ENCODE measurements around the gene HECTD3. TPM values are rescaled to one million over a fixed set of nuclear protein-coding genes. Genes with fewer than 3 reads are reported as not detected.
A peak's percentile ranks its signal among the peaks of the same experiment; 100 is the strongest.

HECTD3 gene
- 15.9 TPM for total RNA-seq

DNA sequence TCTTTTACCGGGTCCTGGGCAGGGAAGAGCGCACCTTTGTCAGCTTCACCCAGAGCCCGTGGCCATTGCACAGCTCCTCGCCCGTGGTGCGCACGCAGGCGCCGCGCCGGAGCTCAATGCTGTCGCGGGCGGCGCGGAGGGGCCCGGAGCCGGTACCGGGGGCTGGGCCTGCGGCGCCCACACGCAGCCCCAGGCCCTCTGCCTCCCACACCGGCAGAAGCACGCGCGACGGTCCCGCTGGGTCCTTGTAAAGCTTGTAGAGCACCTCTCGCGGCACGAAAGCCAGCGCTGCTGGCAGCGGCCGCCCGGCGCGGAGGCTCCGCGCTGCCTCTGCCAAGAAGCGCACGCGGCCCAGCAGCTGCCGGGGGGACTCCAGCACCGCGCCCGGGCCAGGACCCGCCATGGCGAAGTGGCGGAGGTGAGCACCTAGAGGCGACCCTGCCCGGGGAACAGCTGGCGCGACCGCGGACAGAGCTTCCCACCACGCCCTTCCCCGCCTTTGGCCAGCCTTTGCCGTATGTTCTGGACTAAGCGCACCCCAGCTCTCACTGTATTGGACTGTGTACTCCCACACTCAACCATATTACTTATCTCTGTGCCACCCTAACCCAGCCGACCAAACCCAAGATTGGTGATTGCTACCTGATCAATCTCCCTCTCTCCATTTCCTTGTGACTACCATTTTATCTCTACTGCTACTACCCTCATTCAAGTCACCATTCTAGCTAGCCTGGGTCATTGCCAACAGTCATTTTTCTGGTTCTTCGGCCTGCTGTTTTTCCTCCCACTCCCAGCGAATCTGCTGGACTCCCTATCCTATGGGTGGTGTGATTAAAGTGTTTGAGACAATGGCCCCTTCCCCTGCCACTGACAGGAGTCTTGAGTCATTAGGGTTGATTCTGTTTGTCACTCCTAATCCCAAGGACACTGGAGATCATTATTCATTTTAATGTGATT, at the start of gene HECTD3:
TSS of gene HECTD3 (minus strand) at position 470 of the 957 bp plus-strand sequence. CDS start at position 403, 67 bp downstream.
- DNase-seq, result peak; percentile 76

DNA sequence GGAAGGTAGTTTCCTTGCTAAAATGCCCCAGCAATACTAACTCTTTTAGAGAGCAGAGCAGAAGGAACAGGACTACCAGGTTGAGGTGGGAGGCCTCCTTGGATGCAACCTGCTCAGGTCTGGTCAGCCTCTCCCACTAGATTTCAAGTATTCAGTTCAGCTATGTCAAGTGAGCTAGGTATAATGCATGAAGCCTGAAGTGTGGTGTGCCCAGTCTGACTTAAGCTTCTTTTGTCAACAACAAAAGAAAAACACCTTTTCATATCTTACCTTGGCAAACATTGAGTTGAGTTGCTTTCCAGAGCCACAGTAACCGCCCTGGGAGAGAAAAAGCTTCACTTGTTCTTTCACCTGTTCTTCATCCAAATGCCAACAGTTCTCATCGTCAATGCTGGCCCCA, 48.7 kb upstream of the HECTD3 start:
- no peak for DNase-seq

DNA sequence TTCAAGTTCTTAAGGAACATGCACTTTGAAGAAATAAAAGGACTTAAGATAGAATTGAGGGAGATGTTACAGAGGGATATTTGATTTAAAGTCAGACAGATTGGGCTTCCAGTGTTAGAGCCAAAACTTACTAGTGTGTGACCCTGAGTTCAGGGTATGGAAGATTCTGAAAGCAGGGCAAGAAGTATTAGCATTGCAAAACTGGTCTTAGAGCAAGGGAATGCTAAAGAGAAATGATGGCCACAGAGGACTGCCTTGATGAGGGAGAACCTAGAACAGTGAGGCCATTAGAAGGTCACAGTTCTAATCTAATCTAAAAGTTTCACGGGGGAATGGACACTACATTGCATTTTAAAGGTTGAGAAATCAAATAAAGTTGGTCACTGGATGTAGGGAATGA, 46.4 kb upstream of the HECTD3 start:
- DNase-seq, result no peak

DNA sequence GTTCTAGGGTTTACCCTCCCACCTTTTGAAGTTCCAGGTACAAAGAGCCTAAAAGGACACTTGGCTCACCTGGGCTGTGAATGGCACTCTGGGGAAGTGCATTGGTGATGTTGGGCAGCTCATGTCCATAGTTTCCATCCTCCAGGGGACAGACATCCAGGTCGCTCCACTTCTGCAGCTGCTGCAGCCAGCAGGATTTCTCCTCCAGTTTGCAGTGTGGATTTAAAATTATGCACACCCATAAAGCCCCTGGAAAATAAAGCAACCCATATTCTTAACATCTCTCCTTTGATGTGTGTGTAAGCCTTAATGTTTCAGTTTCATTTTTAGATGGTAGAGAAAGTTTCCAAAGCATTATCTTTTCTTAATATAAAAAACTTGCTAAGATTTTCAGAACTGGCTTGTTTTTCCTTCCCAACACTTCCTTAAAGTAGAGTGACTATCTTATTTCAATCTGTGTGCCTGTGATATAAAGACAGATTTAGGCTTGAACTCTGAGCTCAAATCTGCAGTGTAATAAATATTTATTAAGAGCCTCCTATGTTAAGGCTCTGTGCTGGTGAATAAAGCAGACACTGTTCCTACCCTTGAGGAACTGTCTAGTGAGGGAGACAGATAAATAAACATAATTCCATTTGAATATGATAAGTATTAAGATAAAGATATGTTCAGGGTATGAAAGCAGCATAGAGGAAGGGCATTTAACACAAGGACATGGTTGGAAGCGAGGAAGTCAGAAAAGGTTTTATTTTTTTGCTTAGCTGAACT, 40.1 kb upstream of the HECTD3 start:
- DNase-seq, result no peak

DNA sequence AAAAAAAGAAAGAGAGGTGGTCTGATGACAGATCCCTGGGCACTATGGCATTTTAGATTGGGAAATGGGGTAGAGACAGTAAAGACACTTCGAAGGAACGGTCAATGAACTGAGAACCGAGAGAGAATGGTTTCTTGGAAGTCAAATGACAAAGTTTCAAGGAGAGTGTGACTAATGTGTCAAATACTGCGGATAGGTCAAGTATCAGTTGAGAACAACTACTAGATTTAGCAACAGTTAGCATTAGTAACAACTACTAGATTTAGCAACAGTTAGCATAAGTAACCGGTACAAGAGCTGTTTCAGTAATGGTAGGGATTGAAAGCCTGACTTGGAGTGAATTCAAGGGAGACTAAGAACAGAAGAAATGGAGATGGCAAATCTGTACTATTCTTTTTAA, 35.9 kb upstream of the HECTD3 start:
- DNase-seq, result no peak

DNA sequence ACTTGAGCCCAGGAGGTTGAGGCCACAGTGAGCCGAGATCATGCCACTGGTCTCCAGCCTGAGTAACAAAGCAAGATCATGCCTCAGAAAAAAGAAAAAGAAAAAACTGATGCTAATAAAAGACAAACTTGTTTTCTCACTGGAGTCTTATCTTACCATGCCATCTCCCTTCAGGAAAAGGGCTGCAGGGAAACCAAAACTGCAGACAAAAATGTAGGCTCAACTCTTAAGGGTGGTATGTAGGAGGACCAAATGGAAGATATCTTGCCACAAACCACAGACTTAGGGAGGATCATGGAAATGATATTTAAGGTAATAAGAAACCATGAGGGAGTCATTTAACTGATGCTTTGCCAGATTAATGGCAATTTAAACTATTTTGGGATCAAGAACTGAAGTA, 33.8 kb upstream of the HECTD3 start:
- no peak for DNase-seq

DNA sequence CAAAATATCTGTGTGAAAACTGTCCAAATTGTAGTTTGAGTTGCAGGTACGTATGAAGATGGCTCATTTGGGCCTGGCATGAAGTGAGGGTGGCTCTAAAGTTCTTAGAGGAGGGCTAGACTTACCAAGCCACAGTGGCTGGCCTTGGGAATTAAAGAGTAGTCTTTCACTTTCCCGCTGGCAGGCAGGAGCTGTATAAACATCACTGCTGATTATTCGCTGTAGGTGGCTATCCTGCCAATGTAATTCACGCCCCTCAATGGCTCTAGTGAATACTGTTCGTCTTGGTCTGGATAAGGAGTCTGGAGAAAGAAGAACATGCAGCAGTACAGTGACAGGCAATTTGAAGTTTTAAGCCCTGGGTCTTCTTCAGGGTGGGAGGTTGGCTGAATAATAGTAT, 32.0 kb upstream of the HECTD3 start:
- DNase-seq, result no peak

DNA sequence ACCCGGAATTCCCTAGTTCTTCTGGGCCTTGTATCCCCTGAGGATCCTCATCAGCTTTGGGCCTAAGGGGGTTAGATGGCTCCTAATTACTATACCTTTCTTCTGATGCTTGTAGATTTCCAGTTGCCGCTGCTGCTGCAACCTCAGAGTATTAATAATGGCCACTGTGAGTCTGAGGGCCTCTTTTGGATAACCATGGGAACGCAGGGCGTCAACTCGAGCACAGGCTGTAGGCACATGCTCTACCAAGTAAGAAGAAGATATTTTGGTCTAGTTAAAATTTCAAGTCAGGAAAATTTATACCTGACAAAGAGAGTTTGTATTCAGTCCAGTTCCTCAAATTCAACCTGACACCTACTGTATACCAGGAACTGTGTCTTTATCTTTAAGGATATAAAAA, 29.2 kb upstream of the HECTD3 start:
- DNase-seq, result no peak

DNA sequence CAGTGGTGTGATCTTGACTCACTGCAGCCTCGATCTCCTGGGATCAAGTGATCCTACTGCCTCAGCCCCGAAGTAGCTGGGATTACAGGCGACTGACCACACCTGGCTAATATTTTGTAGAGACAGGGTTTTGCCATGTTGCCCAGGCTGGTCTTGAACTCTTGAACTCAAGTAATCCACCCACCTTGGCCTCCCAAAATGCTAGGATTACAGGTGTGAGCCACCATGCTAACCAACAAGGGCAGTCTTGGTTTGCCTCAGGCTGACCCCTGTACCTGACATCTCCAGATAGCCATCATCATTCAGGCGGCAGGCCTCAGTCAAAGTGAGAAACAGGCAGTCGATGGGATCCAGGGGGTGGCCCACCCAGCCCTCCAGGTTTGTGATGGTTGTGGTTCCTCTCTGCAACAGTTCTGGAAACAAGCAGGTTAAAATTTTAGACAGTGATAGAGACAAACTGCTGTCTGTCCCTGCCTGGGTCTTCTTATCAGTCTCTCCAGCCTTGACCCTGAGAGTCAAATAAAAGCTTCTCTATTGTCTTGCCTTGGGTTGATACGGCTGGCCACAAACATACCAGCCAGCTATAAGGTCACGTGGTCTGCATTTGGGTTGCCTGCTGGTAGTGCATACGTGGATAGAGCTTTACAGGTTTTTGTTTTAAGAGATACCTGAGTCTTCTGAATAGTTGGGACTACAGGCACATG, 27.7 kb upstream of the HECTD3 start:
- DNase-seq, result no peak

DNA sequence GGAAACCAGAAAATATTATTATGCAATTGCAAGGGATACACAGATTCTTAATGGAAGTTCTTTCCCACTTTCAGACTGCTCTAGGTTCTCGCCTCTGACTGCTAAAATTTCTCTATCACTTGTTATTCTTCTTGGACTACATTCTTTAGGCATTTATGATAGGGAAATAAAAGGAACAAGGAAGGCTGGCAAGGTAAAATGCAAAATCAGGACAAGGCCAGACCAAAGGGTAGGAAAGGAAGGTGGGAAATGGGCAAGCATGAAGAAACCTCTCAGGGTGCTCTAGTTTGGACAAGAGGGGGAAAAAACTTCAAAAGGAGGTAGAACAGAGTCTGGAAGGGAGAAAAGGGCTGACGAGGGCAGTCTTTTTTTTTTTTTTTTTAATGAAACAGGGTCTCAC, 27.1 kb upstream of the HECTD3 start:
- no peak for DNase-seq

DNA sequence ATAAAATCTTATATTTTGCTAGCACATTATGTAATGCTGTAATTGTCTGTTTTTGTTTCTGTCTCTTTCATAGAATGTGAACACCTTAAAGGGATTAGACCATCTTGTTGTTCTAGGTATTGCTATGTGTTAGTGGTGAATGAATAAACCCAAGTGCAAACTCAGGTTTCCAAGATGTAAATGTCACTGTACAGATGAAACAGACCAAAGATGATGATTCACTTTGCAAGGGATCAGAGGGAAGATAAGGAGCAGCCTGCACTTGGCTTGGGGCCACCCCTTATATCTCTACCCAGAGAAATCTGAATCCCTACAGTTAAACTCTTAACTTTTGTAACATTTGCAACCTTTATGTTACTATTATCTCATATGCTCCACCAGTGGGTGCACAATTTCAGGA, 26.3 kb upstream of the HECTD3 start:
- DNase-seq, result no peak

DNA sequence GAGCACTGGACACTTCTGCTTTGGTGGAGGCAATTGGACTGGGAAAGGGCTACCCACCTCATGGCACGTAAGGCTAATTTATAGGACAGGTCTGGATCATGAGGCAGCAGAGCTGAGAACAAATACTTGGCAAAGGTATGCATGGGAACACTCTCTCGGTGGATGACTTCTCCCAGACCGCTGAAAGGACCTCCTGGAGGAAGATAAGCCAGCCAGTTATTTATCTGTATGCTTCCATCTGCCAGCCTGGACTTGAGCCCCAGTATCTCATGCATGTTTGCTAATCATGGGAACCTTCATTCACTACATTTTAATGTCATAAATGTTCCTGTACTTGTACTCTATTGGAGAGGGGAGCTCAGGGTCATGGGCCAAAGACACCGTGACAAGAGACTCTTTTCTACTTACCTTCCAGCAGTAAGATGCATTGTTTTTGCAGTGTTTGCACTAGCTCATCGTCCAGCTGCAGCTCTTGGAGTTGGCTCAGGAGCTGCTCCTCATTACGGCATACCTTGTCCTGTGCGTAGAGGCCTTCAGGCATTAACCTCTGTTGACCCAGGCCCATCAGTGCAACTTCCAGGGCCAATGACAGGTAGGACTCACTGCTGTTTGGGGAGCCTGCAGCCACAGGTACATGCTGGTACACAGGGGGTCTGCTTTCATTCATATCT, 24.6 kb upstream of the HECTD3 start:
- no peak for DNase-seq

DNA sequence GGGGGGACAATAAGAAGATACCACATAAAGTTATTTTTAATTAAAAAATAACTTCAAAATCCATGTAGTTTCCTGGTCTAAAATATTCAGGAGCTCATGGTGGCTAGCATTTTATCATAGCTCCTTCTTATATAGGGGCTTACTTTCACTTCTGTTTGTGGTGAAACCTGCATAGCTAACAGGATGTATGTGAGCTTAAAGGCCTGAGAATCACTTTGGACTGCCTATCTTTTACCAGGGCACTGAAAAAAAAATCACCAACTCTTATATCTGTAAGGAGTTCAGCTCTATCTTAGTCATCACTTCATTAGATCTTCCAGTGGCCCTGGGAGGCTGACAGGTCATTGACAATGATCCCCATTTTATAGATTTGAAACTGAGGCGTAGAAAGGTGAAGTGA, 22.2 kb upstream of the HECTD3 start:
- no peak for DNase-seq

DNA sequence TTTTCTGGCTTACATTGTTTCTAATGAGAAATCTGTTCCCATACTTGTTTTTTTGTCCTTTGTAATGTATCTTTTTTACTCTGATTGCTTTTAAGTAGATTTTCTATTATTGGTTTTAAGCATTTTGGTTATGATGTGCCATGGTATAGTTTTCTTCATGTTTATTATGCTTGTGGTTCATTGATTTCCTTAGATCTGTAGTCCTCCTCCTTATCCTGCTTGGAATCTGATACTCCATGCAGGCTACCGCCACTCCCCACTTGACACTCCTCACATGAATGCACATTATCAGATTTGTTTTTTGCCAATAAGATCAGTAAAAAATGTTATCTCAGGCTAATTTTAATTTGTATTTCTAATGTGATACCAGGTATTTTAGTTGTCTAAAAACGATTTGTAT, 21.7 kb upstream of the HECTD3 start:
- no peak for DNase-seq

DNA sequence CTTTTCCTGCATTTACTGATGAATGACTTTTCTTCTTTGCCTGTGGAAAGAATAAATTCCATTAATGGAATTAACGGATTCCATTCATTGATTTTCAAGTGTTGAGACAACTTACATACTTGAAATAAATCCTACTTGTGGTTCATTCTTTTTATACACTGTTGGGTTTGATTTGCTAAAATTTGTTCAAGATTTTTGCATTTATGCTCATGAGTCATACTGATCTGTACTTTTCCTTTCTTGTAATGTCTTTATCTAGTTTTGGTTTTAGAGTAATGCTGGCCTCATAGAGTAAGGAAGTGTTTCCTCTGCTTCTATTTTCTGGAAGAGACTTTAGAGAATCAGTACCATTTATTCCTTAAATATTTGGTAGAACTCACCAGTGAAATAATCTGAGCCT, 15.3 kb upstream of the HECTD3 start:
- no peak for DNase-seq

DNA sequence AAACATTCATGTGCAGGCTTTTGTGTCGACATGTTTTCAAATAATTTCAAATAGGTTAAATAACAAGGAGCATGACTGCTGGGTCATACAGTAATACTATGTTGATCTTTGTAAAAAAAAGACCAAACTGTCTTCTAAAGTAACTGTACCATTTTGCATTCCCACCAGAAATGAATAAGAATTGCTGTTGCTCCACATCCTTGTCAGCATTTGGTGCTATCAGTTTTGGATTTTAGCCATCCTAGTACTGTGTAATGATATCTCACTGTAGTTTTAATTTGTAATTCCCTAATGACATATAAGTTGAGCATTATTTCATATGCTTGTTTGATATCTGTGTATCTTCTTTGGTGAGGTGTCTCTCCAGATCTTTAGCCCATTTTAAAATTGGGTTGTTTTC, 12.5 kb upstream of the HECTD3 start:
- DNase-seq, result no peak

DNA sequence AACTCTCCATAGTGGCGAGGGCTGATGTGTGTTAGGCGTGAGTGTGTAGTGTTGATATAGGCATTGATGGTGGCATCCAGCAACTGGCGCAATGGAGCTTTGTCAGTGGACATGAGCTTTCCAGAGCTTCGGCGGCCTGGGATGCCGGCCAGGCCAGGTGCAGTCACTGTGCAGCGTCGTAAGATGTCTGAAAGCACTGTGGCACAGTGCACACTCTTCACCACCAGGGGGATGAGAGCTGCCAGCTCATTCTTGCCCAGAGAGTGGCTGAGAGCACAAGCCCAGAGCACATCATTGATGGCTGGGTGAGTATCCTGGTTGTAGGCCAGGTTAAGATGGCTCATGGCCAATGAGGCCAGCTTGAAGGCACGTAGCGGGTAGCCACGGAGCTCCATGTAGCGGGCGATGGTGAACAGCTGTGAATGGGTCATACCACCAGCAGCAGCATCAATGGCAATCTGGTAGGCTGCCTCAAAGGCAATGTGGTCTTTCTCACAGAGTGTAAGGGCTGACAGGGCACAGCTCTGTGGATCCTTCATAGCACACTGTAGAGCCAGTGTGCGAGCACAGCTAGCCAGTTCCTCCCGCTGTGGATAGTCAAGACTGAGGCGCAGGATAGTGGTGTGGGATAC, 7.6 kb upstream of the HECTD3 start:
- no peak for DNase-seq

DNA sequence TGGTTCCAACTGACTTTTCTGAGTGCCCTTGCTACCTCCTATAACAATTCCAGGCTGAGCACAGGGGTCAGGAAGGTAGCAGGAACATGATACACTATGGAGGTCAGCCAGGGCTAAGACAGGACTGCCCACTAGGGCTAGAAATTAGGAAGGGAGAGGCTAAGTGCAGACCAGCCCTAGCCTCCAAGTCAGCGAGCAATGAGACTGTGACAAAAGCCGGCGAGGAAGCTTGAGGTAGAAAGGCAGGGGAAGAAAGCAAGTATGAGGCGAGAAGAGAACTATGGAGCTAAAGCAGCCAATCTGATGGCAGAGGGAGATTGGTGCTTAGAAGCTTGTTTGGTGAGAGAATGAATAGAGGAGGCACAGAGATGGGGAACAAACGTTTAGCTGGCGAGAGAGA, 5.6 kb upstream of the HECTD3 start:
- no peak for DNase-seq

DNA sequence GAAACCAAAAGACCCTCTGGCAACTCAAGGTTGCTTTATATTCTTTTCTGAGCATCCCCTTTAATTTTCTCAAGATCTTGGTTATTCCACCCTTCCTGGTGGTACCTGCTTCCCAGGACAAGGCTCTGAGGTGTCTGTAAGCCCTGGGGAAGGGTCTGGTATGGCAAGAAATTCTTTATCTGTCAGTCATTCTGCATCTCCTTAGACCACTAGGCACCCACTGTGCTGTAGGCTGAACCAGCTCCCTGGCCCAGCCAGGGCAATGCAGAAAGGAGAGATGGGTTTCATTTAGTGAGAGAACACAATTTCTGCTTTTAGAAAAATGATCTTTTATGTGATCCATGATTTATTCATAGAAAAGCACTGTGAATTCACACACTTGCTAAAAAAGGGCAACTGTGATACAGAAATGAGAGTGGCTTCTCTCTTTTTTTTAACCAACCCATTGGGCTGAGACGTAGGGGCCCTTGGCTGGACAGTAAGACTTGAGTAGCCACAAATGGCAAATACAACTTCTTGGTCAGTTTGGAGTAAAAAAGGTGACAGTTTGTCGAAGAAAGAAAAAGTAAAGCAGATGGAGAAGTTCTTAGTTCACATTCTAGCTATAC, 5.1 kb upstream of the HECTD3 start:
- DNase-seq, result no peak

DNA sequence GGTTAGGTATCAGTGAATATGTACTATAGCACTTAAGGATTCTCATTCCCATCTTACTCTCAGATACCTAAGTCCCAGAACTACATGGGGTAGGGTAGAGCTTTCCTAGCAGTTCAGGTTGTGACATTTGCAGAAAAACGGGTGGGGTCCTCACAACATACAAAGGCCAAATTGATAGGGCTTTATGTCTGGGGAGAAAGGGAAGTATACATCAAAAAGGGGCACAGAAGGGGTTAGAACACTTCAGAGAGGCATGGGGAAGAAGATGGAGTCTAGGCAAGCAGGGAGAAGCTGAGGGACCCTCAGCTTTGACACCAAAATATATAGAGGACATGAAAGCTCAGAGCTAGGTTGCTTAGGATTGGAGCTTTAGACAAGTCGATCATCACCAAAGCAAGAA, 4.6 kb upstream of the HECTD3 start:
- DNase-seq, result no peak

DNA sequence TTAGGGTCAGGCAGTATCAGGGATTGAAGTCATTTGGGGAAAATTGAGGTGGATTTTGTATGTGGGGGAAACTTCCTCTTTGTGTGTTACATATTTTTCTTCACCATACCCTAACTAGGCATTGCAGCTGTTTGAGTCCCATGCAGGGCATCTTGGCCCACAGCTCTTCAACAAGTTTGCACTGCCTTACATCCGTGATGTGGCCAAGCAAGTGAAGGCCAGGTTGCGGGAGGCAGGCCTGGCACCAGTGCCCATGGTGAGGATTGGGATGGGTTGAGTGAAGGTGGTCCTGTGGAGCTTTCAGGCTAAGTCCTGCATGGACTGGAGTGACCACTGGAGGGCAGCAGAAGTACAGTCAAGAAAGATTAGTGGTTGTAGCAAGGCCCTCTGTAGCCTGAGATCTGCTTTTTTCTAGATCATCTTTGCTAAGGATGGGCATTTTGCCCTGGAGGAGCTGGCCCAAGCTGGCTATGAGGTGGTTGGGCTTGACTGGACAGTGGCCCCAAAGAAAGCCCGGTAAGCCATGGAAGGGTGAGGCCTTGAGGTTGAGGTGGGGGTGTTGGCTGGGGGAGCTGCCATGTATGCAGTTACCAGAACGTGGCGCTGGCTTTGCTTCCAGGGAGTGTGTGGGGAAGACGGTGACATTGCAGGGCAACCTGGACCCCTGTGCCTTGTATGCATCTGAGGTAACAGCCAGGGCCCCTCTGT, 3.4 kb upstream of the HECTD3 start:
- DNase-seq, result peak; percentile 65

All from skin of body (tissue), 2 donors.